Ramos (cell line): Measurements from ENCODE around the gene NSMCE3.
"Not testable (repeated sequence)": the region's sequence is repeated elsewhere in the genome, so short reads cannot be mapped to it uniquely, and the experiment has no call there.

Experiments
- in situ Hi-C: fragments of 300-500 bp; cut with MboI; formaldehyde crosslinking; loops from one replicate; pipeline ENCODE4 v1.14.3; 2022; ENCODE audit warnings: low sequenced_read_pairs; ENCODE audit not compliant: unreplicated experiment

Gene NSMCE3

DNA sequence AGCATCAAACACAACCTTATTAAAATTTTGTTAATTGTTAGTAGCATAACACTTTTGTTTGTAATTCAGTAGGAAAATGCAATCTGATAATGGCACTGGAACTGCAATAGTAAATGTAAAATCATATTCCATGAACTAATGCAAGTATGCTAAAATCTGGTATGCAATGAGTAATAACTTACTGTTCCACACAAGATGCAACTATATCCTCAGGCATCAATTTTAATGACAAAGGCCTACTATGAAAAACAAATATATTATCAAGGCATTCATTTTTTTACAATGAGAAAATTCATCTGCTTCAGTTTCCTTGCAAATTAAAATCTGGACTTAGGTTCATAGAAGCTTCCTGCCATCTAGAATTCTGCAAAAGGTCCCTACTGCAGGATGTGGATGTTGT, 1.4 kb upstream of the NSMCE3 start:
- in situ Hi-C loops: no loop called here

DNA sequence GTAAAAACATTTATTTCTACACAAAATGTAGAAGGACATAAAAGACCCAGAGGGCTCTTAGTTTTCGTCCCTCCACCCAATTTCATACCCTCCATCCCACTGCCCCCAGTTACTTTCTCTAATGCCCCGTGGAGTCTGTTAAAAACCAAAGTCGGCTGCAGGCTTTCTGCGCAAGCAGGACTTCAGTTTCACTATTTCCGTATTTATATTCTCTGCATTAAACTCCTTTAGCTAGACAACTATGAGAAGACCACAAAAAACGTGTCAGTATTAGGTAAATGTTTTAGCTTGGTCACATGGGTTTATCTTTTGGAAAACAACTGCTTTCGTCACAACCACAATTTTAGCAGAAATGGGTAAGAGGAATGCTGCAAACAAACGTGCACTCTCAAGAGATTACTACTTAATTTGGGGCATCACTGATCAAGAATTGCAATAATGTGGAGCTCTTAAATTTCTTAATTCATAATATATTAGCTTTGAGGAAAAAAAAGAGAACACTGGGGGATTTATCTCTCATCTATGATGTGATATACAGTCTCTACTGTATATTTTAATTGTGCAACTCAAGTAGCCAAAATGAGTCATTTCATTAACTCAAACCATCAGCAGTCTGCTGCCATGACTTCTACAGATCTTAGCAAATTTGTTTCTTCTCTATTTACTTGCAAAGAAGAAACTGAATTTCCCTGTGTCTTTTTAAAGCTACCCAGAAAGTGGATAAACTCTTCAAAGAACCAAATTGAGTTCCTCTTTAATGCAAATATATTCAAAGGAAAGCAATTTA, 740 bp upstream of the NSMCE3 start:
- in situ Hi-C loops: no loop called here

DNA sequence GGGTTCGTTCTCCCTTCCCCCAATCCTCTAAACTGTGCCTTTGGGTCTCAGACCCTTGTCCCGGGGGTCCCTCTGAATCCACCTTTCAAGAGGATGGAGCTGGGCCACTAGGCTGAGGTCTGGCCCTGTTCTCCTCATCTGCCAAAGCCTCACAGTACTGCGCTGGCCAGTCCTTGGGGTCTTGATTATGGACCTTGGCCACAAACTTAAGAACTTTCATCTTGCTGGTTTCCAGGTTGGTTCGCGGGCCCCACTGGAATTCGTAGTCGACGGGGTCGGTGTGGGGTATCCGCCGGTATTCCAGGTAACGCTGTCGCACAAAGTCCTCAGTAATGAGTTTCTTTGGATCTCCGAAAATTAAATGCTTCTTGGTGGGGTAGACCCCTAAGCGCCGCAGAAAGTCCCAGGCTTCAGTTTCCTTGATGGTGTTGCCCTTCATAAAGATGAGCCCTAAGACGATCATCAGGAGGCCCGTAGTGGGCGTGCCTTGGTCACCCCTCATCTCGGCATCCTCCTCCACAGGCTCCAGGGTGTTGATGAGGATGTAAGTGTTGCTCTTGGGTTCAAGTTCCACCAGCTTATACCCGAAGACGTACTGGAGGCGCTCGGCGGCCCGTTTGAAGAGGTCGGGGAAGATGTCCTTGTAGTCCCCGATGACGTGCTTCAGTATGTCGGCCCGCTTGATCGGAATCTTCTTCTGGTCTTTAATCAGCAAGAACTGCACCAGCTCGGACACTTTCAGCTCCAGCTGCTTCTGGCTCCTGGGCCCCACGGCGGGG, 727 bp downstream of the NSMCE3 start:
- in situ Hi-C loops: no loop called here

DNA sequence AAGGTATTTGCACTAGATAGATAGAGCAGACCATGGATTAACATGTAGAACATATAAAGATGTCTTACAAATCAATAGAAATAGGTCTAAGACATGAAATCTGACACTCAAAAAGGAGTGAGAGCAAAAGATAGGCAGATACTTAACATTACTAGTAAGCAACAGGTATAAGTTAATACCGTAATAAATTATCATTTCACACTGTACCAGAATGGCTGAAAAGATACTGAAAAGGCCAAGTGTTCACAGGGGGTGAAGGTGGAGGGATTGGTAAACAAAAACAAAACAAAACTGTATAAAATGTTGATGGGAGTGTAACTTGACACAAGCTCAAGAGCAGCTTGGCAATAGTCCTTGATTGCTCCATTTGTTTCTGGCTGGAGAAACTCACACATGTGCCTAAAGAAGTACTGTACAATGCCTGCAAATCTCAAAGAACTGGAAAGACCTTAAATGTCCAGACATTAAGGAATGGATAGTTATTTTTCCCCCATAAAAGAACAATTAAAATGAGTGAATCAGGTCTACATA, 3.5 kb downstream of the NSMCE3 start:
- in situ Hi-C loops: no loop called here

DNA sequence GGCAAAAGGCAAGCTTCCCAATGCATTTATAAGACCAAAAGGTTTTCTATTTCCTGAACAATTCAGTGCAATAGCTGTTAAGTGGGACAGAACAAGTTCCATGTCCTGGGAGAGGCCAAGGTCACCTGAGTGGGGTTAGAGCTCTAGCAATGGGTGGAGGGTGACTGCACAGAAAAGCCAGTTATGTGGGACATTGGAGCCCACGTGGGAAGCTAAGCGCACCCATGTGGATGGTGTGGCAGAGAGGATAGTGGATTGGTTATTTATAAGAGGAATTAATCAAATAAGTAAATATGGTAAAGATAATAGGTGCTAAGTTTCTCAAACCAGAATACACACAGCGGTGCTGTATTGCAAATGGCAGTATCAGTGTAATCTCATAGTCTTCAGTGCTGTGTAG, 6.3 kb downstream of the NSMCE3 start:
- in situ Hi-C loops: no loop called here

DNA sequence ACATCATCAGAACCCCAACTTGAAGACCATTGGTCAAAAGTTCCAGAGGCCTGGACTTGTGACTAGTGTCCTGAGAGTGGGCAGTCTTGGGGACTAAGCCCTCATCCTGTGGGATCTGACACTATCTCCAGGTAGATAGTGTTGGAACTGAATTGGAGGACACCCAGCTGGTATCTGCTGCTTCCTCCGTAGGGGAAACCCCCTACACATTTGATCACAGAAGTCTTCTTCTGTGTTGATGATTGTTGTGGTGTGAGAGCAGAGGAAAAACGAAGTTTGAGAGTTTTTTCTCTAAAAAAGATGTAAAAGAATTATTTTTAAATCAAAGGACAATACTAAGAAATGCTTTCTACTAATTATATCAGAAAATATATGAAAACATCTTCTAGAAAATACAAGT, 6.9 kb downstream of the NSMCE3 start:
- in situ Hi-C loops: no loop called here

DNA sequence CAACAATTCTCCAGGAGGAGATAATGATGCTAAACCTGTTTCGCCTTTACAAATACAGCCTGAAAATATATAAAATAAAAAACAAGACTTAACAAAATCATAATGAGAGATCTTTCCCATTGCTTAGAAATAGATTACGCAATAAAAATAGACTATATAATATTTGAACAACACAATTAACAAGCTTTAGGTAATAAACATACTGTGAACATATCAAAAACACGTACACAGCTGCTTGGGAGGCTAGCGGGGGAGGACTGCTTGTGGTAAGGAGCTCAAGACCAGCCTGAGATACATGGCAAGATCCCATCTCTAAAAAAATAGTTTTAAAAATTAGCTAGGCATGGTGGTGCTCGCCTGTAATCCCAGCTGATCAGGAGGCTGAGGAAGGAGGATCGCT, 8.7 kb downstream of the NSMCE3 start:
- in situ Hi-C loops: no loop called here

DNA sequence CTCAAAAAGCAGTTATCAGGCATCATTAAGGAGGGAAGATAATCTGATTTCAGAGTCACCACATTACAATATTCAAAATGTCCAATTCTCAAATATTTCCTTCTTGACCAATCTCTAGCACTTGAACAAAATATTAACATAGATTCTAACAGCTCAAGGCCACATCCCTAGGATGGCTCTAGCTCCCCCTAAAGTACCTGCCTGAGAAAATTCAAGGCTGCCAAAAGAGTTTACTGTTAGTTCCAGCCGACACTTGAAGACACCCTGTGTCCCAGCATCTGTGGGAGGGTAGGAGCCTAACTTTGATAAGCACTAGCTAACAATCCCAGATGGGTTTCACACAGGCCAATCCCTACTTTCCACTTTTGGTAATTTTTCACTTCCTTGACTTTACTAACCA, 10.4 kb downstream of the NSMCE3 start:
- in situ Hi-C loops: no loop called here

DNA sequence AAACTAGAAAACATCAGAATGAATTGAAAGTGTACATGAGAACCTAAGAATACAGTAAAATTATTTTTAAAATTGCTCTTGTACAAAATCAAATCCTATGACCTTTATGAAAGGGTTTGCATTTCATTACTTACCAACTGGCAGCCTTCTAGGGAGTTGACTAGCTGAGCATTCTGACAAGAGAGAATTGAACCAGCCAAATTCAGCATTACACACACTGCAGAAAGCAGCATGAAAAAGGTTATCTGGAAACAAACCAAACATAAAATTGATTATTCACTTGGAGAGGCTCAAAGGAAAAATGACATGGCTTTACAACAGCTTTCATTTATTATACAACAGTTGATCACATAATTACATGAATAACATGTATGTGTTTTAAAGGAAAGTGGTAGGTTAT, 17.4 kb downstream of the NSMCE3 start:
- in situ Hi-C loops: no loop called here

DNA sequence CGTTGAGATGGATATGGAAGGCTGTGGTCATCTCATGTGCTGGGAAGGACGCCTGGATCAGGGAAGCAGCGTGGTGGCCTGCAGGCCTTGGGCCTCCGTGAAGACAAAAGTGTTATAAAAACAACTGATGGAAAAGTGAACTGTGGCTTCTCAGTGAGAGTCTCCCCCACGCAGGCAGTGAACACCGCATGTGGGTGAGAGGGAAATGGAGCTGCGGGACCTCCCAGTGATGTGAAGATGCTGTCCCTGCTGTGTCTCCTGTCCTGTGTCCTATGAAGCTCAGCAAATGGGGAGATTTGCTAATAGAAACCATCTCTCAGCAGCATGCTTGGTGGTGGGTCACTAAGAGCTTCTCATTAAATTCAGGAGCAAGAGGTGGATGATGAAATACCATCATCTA, 25.1 kb downstream of the NSMCE3 start:
- in situ Hi-C loops: no loop called here

DNA sequence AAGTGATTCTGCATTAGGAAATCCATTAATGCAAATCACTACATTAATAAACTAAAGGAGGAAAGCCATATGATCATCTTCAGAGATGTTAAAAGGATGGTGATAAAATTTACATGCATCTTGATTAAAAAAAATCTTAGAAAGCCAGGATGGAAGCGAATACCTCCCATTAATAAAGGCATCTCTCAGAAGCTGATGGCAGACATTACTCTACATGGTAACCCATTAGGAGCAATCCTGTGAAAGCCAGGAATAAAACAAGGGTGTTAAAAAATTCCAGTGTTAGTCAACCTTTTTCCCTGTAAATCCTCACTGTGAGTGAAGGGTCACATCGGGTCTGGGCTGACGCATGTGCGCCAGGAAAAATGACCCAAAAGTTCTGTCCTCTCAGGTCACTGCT, 25.5 kb downstream of the NSMCE3 start:
- in situ Hi-C loops: no loop called here

DNA sequence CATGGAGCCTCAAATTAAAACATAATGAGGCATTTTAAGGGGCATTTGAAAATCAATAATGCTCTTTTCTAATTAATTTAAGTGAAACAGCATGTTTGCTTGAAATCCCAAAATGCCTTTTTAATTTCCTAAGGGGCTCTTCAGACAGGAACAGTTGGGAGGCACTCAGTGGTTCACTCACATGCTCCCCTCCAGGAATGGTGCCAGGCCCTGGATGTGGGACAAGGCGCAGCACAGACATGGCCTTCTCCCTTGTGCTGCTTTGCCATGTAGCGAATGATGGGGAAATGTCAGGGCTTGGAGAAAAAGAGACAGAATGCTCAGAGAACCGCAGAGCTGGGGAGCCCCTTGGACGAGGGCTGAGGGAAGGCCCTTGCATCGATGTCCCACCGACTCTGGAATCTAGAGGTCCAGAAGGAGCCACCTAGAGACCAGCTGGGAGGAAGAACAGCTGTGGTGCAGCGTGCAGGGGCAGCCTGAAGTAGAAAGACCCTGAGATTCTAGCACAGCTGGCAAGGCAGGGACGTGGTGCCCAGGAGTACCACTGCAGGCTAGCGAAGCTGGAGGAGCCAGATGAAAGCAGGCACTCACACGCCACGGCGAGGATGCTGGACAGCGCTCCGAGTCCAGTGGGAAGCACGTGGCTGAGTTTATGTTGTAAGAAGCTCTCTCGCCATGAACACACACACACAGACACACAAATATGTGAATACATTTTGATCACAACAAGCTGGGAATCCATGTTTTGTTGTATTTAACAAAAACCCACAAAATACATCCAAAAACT, 27.0 kb downstream of the NSMCE3 start:
- in situ Hi-C loops: no loop called here

DNA sequence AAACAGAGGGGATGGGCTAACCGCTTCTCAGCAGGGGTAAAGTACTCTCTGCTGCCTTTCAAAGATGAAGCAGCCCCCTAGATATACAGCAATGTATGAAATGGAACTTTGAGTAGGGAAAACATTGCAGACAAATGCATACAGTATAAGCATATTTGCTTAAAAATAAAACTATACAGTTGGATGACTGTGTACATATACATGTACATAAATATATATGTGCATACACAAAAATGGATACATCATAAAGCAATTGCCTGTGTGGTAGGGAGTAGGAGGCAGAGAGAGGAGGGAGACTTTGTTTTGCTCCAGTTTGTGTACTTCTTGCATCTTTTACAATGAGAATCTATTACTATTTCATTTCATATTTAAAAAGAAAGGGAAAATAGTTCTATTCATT, 28.4 kb downstream of the NSMCE3 start:
- in situ Hi-C loops: no loop called here

DNA sequence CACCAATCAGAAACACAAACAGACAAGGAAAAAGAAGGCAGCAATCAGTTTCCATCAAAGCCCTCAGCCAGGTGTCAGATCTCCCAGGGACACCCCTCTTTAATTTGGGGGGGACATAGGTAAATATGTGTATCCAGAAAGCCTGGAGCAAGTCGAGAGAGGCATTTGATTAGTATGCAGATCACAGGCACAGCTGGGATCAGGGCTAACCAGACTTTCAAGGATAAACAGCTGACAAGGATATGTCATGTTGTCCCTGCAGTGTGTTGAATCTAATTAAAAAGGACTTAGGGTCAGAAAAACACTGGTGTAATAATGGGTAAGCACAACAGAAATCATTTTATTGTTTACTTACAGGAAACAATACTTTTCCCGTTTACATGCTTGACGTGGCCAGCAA, 30.2 kb downstream of the NSMCE3 start:
- in situ Hi-C loops: no loop called here

DNA sequence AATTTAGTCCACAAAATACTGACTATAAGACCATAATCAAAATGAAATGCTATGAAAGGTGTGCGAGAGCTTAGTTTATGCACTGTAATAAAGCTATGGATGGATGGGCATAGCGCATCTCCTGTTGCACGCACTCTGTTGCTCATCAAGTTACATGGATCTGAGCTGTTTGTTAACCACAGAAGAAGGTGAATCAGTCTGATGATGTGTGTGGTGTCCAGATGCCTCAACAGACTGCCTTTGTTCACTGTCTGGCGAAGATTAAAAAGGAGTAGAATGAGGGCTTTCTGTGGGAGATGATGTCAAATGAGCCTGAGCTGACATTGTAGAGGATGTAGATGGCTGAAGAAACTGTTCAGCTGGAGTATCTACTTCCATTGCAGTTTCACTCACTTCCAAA, 36.1 kb downstream of the NSMCE3 start:
- in situ Hi-C loops: no loop called here

DNA sequence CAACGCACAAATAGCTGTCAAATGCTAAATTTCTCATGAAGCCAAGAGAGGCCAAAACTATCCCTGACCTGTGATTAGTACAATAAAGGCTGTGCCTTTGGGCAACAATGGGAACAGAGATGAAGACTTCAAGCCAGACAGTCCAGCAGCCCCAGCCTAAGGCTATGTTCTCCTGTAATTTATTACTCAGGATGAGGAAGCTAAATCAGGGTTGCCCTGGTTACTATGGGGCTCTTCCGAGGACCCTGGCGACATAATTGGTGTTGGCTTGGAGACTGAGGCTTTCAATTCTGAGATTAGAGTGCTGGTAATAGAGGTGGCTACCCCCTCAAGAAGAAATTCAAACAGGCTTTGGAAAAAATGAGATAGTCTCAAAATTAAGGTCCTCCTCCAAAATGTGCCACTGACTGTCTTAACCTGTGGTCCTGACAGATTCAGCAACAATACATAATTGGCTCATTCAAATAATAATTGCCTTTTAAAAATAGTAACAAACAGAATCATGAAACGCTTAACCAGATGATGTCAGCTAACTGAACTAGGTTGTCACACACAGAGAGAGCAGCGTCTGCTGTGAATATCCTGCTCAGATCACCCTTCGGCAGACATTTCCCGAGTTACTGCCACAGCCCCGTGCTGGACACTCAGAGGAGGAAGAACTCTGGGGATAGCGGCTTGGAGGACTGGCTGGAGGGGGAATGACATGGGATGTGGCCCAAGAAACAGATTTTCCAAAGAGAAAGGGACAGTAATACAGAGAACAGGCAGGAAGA, 43.0 kb downstream of the NSMCE3 start:
- in situ Hi-C loops: no loop called here

DNA sequence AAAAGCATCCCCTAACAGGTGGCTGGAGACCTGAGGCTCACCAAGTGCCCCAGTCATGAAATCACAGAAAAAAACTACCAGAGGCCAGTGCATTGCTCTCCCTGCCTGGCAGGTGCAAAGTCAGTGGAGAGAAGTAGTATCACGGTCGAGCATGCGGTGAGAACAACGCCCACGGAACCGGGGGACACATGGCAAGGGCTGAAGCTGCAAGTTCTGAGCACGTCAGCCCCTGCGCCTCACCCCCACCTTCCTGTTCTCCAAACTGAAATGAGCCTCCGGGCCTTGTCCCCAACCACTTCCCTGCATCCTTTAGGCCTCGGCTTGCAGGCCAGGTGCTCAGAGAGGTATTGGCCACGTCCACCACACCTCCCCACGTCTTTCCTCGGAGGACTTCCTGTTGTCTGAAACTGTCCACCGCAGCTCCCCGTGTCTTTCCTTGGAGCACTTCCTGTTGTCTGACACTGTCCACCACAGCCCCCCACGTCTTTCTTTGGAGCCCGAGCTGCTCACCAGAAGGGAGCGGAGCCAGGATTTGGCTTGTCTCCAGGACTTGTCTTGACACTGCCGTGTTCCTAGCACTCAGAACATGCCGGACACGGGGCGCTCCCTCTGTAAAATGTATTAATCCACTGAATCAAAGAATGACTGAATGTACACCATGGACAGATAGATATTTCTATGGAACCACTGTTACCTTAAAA, 43.9 kb downstream of the NSMCE3 start:
- in situ Hi-C loops: no loop called here

DNA sequence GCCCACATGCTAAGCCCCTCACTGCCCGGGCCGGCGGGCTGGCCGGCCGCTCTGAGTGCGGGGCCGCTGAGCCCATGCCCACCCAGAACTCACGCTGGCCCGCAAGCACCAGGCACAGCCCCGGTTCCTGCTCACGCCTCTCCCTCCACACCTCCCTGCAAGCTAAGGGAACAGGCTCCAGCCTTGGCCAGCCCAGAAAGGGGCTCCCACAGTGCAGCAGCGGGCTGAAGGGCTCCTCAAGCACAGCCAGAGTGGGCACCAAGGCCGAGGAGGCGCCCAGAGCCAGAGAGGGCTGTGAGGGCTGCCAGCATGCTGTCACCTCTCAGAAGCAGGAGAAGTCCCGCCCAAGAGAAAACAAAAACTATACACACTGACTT, 44.6 kb downstream of the NSMCE3 start:
- in situ Hi-C loops: not testable (repeated sequence)

DNA sequence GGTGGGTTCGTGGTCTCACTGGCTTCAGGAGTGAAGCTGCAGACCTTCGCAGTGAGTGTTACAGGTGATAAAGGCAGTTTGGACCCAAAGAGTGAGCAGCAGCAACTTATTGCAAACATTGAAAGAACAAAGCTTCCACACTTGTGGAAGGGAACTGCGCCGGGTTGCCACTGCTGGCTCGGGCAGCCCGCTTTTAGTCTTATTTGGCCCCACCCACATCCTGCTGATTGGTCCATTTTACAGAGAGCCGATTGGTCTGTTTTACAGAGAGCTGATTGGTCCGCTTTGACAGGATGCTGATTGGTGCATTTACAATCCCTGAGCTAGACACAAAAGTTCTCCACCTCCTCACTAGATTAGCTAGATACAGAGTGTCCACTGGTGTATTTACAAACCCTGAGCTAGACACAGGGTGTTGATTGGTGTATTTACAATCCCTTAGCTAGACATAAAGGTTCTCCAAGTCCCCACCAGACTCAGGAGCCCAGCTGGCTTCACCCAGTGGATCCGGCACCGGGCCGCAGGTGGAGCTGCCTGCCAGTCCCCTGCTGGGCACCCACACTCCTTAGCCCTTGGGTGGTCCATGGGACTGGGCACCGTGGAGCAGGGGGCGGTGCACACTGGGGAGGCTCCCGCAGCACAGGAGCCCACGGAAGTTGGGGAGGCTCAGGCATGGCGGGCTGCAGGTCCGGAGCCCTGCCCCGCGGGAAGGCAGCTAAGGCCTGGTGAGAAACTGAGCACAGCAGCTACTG, 45.2 kb downstream of the NSMCE3 start:
- in situ Hi-C loops: not testable (repeated sequence)
